Measurements from ENCODE around the gene L1CAM.
"Not testable (repeated sequence)": the region's sequence is repeated elsewhere in the genome, so short reads cannot be mapped to it uniquely, and the experiment has no call there.

The L1CAM gene

DNA sequence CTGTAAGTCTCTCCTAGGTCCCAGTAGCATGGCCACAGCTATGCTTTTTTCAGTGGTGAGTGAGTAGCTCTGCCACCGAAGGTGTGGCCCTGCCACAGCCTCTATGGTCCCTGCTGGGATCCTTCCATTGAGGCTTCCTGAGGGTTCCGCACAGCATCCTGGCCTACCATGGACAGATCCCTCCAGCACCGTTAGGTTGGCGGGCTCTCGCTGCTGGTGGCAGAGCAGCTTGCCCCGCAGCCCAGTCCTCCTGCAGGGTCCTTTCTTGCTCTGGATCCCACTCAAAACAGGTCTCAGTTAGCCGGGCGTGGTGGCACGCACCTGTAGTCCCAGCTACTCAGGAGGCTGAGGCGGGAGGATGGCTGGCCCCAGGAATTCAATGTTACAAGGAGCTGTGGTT, 53.2 kb downstream of the L1CAM start:
- in situ Hi-C loops (cut with MboI; ENCODE audit: low sequenced_read_pairs): no loop called here

DNA sequence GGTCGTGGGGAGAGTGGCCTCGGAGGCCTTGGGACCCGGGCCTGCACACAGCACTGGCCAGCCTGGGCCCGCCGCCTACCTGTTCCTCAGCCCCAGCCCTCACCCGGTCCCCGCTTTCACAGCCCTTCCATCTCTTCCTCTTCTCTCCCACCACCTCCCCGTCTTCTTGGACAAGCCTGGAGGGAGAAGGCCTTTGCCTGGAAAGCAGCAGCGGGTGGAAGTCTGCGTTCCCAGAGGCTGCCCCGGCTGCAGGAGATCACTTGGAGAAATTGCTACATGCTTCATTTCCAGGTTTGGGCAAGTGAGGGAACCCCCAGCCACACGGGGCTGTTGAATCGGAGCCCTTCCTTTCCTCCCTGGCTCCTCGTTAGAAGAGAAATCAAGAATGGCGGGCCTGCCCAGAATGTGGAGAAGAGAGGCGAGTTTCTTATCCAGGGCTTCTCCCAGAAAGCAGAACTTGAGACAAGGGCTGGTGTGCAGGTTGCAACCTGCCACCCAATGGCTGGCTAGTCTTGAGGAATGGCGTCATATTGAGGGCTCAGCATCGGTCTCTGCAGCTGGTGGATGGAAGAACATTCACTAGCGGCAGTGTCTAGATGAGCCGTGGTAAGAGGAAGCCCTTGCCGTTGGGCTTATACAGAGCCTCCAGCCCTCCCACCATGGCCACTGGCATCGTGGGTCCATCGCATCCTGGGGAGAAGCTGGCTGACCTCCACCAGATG, 54.4 kb downstream of the L1CAM start:
- in situ Hi-C loops (cut with MboI; ENCODE audit: low sequenced_read_pairs): no loop called here

DNA sequence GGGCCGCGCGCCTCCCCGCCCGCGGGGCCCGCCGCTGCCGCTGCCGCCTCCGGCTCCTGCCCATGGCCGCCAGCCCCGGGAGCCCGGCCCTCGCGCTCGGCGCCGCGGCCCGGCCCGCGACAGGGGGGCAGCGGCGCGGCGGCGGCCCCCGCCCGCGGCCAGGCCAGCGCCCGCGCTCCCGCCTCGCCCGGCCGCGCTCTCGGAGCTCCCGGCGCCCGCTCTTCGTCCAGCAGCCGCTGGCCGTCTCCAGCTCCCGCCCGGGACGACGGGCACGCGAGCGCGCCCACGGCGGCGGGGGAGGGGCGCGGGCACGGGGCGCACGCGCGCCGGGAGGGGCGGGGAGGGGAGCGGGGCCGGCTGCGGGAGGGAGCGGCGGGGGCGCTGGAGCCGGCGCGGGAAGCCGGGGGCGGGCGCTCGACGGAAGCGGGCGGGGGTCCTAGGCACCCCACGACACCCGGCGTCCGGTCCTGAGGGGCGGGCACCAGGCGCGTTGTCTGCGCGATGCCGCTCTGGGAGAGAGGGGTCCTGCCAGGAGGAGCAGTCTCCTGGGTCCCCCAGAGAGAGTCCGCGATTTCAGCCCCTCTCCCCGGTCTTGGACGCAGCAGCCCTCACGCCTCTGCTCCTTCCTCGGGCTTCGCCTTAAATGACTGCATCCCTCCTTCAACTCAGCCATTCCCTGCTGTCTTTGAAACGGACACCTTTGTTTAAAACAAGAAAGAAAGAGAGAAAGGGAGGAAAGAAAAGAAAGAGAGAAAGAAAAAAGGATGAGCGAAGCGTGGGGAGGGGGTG, 55.1 kb downstream of the L1CAM start:
- in situ Hi-C loops (cut with MboI; ENCODE audit: low sequenced_read_pairs): no loop called here

- in situ Hi-C loops (cut with MboI; ENCODE audit: low sequenced_read_pairs): no loop called here
Measured at GRCh38 chrX:153829799-153830639, 56.0 kb downstream of the L1CAM start, which contains the start of gene PDZD4. PDZD4 (minus strand) TSS chrX:153830544; CDS start chrX:153830298, 246 bp downstream.

DNA sequence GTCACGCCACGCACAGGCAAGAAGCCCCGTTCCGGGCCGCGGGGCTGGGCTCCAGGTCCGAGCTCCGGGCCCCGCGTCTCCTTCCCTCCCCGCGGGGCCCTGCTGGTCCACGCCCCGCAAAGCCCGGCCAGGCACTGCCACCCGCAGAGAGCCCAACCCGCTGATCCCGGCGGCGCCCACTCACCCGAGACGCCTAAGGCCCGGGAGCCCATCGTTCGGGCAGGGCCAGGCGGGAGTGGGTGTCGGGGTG, 56.5 kb downstream of the L1CAM start:
- in situ Hi-C loops (cut with MboI; ENCODE audit: low sequenced_read_pairs): no loop called here

- in situ Hi-C loops (cut with MboI; ENCODE audit: low sequenced_read_pairs): no loop called here
Measured at GRCh38 chrX:153828723-153829548, 57.0 kb downstream of the L1CAM start.

DNA sequence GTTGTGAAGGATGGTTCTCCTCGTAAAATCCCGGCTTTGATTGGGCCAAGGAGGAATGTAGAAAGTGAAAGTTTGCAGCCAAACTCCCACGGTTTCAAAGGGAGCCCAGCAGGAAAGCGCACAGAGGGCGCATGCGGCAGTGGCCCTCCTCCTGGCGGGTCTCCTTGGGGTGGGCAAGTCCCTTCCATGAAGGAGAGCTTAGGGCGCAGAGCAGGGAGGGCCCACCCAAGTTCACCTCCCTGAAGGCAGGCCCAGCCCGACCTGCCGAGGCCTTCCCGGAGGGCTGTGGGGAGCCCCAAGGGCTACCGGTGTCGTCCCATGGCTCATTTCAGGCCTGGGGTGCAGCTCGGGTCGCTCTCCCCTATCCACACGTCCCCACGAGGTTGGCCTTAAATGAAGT, 57.7 kb downstream of the L1CAM start:
- in situ Hi-C loops (cut with MboI; ENCODE audit: low sequenced_read_pairs): no loop called here

DNA sequence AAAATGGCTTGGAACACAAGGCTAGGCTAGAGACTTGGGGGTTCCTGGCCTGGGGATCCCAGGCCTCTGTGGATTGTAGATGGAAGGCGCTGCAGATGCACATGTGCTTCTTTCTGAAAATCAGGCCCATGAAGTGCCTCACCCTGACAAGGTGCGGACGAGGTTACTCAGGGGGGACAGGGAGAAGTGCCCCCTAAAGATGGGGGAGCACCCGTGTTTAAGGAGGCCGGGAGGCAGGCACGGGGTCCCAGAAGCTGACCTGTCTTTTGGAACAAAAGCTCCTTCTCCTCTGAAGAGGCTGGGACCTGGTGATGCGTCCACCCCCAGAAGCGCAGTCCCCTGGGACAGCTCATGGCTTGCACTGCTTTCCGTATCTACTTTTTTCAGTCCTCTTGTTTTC, 58.1 kb downstream of the L1CAM start:
- in situ Hi-C loops (cut with MboI; ENCODE audit: low sequenced_read_pairs): no loop called here

DNA sequence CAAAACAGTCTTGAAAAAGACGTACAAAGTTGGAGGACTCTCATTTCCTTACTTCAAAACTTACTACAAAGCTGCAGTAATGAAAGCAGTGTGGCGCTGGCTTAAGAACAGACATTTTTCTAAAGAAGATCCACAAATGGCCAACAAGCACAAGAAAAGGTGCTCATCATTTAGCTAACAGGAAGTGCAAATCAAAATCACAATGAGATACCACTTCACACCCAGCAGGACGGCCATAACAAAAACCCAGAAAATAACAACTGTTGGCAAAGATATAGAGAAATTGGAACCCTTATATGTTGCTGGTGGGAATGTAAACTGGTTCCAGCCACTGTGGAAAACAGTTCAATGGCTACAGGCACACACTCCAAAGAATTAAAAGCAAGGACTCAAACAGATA, 59.0 kb downstream of the L1CAM start:
- in situ Hi-C loops (cut with MboI; ENCODE audit: low sequenced_read_pairs): no loop called here

DNA sequence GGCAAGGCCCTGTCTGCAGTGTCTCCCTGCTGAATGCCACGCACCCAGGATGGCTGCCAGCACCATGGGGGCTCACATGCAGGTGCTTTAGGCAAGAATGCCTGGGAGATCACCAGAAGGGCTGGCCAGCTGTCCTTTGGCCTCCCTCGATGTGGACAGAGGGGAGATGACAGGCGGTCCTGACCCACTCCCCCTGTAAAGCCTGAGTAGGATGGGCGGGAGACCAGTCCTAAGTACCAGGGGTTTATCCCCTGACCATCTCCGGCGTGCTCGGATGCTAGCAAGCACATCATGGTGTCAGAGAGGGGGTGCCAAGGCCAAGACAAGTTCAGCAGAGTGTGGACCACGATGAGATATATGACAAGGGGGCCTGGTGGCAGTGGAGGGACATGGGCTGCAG, 60.9 kb downstream of the L1CAM start:
- in situ Hi-C loops (cut with MboI; ENCODE audit: low sequenced_read_pairs): no loop called here

DNA sequence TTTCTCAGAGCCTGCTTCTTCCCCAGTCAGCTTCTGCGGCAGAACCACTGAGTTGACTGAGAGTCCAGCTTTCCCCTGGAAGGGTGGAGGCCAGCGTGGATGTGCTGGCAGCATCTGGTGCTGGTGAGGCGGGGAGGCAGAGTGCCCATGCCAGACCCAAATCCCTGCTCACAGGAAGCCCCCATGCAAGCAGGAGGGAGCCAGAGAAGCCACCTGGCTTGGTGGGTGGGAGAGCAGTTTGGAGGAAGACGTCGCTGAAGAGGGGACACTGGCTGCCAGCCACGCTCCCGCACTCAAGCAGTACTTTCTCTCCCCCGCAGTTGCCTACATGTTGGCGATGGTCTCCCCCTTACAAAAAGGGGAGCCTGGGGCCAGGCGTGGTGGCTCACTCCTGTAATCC, 61.6 kb downstream of the L1CAM start:
- in situ Hi-C loops (cut with MboI; ENCODE audit: low sequenced_read_pairs): no loop called here

DNA sequence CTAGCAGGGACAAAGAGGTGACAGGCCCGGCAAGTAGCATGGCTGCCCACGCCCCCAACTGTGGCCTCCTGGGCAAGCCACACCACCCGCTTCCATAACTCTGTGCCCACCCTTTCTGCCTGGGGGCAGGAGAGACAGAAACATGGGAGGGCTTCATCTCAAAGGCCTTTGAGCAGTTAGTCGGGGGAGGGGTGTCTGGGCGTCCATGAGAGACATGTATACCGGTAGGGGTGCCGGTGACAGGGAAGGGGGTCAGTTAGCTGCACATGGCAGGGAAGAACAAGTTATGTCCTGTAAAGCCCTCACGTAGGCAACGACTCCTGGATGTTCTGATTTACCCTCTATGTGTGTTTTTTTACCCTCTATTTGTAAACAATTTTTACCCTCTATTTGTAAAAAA, 64.9 kb downstream of the L1CAM start:
- in situ Hi-C loops (cut with MboI; ENCODE audit: low sequenced_read_pairs): no loop called here

- in situ Hi-C loops (cut with MboI; ENCODE audit: low sequenced_read_pairs): no loop called here
Measured at GRCh38 chrX:153820601-153821000, 65.4 kb downstream of the L1CAM start.

DNA sequence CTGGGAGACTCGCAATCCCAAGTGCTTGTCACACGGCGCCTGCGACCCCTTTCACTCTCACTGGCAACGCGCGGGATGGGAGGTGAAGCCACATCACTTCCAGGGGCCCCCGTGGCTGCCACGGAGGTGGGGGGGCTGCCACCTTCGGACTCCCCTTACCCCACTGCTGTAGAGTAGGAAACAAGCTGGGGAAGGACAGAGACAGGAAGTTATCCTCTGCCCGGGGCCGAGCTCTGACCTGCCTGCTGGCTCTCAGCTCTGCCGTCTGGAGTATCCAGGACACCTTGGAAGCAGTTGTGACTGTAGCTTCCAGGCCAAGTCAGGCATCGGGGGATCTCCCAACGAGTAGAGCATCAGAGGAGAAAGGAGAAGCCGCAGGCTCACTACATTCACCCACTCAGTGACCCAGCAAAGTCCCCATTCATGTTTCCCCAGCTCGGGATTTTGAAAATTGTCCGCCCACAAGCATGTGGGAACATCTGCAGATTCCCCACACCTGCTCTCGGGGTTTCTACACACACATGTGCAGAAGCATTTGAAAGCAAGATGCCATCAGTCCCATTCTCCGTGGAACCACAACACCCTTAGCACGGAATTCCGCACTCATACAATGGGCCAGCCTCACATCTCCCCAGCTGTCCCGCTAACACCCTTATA, 66.5 kb downstream of the L1CAM start:
- in situ Hi-C loops (cut with MboI; ENCODE audit: low sequenced_read_pairs): no loop called here

- in situ Hi-C loops (cut with MboI; ENCODE audit: low sequenced_read_pairs): no loop called here
Measured at GRCh38 chrX:153818571-153819383, 67.2 kb downstream of the L1CAM start.

DNA sequence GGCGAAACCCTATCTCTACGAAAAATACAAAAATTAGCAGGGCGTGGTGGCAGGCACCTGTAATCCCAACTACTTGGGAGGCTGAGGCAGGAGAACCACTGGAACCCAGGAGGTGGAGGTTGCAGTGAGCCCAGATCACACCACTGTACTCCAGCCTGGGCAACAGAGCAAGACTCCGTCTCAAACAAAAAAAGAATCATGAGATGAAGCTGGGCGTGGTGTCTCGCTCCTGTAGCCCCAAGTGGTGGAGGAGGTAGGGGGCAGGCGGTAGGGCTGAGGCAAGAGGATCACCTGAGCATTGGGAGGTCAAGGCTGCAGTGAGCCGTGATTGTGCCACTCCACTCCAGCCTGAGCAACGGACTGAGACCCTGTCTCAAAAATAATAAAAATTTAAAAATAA, 67.9 kb downstream of the L1CAM start:
- in situ Hi-C loops (cut with MboI; ENCODE audit: low sequenced_read_pairs): not testable (repeated sequence)

DNA sequence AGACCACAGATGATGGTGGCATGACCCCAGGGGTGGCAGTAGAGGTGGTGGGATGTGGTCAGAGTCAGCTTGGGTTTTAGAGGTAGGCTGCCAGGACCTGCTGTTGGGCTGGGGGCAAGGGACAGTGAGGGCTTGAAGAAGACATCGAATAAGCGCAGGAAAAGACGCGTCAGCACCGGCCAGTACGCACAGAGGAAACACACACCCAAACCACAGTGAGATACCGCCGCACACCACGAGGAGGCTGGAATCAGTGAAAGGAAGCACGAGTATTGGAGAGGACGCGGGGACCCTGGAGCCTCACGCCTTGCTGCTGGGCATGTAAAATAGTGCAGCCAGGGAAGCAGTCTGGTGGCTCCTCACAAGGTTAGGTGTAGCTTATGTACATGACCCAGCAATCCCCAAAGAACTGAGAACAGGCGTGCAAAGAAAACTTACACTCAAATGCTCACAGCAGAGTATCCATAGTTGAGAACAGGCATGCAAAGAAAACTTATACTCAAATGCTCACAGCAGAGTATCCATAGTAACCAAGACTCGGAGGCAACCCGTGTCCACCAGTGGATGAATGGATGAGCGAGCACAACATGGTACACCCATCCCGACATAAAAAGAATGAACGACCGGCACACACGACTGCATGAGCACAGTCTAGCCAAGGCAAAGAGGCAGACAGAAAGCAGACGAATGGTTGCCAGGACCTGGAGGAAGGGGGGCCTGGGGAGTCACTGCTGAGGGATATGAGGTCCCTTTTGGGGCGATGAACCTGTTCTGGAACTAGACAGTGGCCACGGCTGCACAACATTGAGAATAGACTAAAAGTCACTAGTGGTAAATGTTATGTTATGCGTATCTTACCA, 68.9 kb downstream of the L1CAM start:
- in situ Hi-C loops (cut with MboI; ENCODE audit: low sequenced_read_pairs): no loop called here

- in situ Hi-C loops (cut with MboI; ENCODE audit: low sequenced_read_pairs): no loop called here
Measured at GRCh38 chrX:153814591-153815315, 71.2 kb downstream of the L1CAM start.
